Neural progenitor cell (in vitro differentiated cells): ENCODE data around the gene LRRC34.

Experiments
- CTCF ChIP-seq: fragments of 200-600 bp; sonication (generic); IDR thresholded peaks from 2 replicates; pipeline ENCODE4 v1.5.1; 2017; ENCODE audit warnings: antibody characterized with exemption, mild to moderate bottlenecking
- EZH2phosphoT487 ChIP-seq: fragments of 200-600 bp; sonication (generic); IDR thresholded peaks from 2 replicates; pipeline ENCODE4 v1.6.1; 2017; ENCODE audit warnings: antibody characterized with exemption

GRCh38 chr3:169827712-169828111, 15.0 kb upstream of the LRRC34 start:
- TF ChIP-seq CTCF: no peak
- no peak for TF ChIP-seq EZH2phosphoT487
